H9 (cell line): ENCODE results near the gene FBXL16. TPM values are rescaled to one million over a fixed set of nuclear protein-coding genes. Genes with fewer than 3 reads are reported as not detected.

Experiments used
- DNase-seq: peaks from one replicate; pipeline ENCODE4 v3.0.0-alpha.2; 2017
- H2AFZ ChIP-seq: one replicate; pipeline ENCODE4 v1.6.1; 2013; ENCODE audit warnings: mild to moderate bottlenecking, low read length, control low read depth, moderate library complexity
- H2AK5ac ChIP-seq: 2 replicates; pipeline ENCODE4 v1.6.1; 2013; ENCODE audit warnings: low read length, control low read depth, mixed read lengths; ENCODE audit not compliant: insufficient read length
- H2BK120ac ChIP-seq: one replicate; pipeline ENCODE4 v1.6.1; 2013; ENCODE audit warnings: low read depth, mild to moderate bottlenecking, low read length, control low read depth, inconsistent platforms; ENCODE audit not compliant: poor library complexity, severe bottlenecking
- H2BK12ac ChIP-seq: 2 replicates; pipeline ENCODE4 v1.6.1; 2013; ENCODE audit warnings: low read length, control low read depth, mixed read lengths, low read depth; ENCODE audit not compliant: insufficient read length
- H2BK15ac ChIP-seq: 2 replicates; pipeline ENCODE4 v1.6.1; 2013; ENCODE audit warnings: low read depth, low read length, control low read depth
- H2BK20ac ChIP-seq: one replicate; pipeline ENCODE4 v1.6.1; 2013; ENCODE audit warnings: low read depth, mild to moderate bottlenecking, low read length, control low read depth, inconsistent platforms; ENCODE audit not compliant: poor library complexity, severe bottlenecking
- H2BK5ac ChIP-seq: 2 replicates; pipeline ENCODE4 v1.6.1; 2013; ENCODE audit warnings: low read length, control low read depth, mixed read lengths; ENCODE audit not compliant: insufficient read length
- H3K14ac ChIP-seq: 2 replicates; pipeline ENCODE4 v1.6.1; 2013; ENCODE audit warnings: low read length, control low read depth; ENCODE audit not compliant: insufficient read depth
- H3K18ac ChIP-seq: 2 replicates; pipeline ENCODE4 v1.6.1; 2013; ENCODE audit warnings: low read depth, mild to moderate bottlenecking, mixed read lengths, low read length, control low read depth; ENCODE audit not compliant: insufficient read length
- H3K23ac ChIP-seq: 2 replicates; pipeline ENCODE4 v1.6.1; 2013; ENCODE audit warnings: low read length, control low read depth, mixed read lengths, low read depth; ENCODE audit not compliant: insufficient read length
- H3K23me2 ChIP-seq: 2 replicates; pipeline ENCODE4 v1.6.1; 2013; ENCODE audit warnings: low read depth, mild to moderate bottlenecking, mixed read lengths, low read length, control low read depth; ENCODE audit not compliant: insufficient read length, poor library complexity, severe bottlenecking
- H3K27ac ChIP-seq: 2 replicates; pipeline ENCODE4 v1.5.1; 2013; ENCODE audit warnings: low read length, control low read depth, mixed read lengths, low read depth; ENCODE audit not compliant: insufficient read length
- H3K27me3 ChIP-seq: 2 replicates; pipeline ENCODE4 v1.6.1; 2013; ENCODE audit warnings: low read length, control low read depth, inconsistent platforms; ENCODE audit not compliant: insufficient read depth
- H3K4ac ChIP-seq: 2 replicates; pipeline ENCODE4 v1.6.1; 2013; ENCODE audit warnings: low read depth, mild to moderate bottlenecking, control low read depth, inconsistent platforms, low read length, moderate library complexity
- H3K4me1 ChIP-seq: 2 replicates; pipeline ENCODE4 v1.6.1; 2013; ENCODE audit warnings: low read length, control low read depth, inconsistent platforms; ENCODE audit not compliant: insufficient read depth
- H3K4me2 ChIP-seq: 2 replicates; pipeline ENCODE4 v1.6.1; 2013; ENCODE audit warnings: low read length, control low read depth, mixed read lengths; ENCODE audit not compliant: insufficient read length, insufficient read depth
- H3K56ac ChIP-seq: 2 replicates; pipeline ENCODE4 v1.6.1; 2013; ENCODE audit warnings: low read depth, mild to moderate bottlenecking, mixed read lengths, low read length, control low read depth; ENCODE audit not compliant: insufficient read length
- H3K79me1 ChIP-seq: 2 replicates; pipeline ENCODE4 v1.6.1; 2013; ENCODE audit warnings: low read depth, mild to moderate bottlenecking, moderate library complexity, low read length, control low read depth, inconsistent platforms; ENCODE audit not compliant: insufficient read depth, poor library complexity, severe bottlenecking
- H3K79me2 ChIP-seq: 2 replicates; pipeline ENCODE4 v1.6.1; 2013; ENCODE audit warnings: low read length, control low read depth, inconsistent platforms; ENCODE audit not compliant: insufficient read depth
- H3K9ac ChIP-seq: 2 replicates; pipeline ENCODE4 v1.6.1; 2013; ENCODE audit warnings: low read length, control low read depth, mixed read lengths; ENCODE audit not compliant: insufficient read length; ENCODE audit errors: extremely low read depth
- H3K9me3 ChIP-seq: one replicate; pipeline ENCODE4 v1.6.1; 2013; ENCODE audit warnings: low read depth, low read length, inconsistent platforms; ENCODE audit not compliant: control insufficient read depth
- H3T11ph ChIP-seq: one replicate; pipeline ENCODE4 v1.6.1; 2013; ENCODE audit warnings: mild to moderate bottlenecking, low read length, control low read depth, inconsistent platforms
- H4K20me1 ChIP-seq: one replicate; pipeline ENCODE4 v1.6.1; 2013; ENCODE audit not compliant: control insufficient read depth, insufficient read length, insufficient read depth
- H4K5ac ChIP-seq: 2 replicates; pipeline ENCODE4 v1.6.1; 2013; ENCODE audit warnings: low read depth, mild to moderate bottlenecking, mixed read lengths, low read length, control low read depth; ENCODE audit not compliant: insufficient read length
- H4K8ac ChIP-seq: replicated peaks from 2 replicates; pipeline ENCODE4 v1.6.1; 2013; ENCODE audit warnings: low read length, control low read depth, mixed read lengths, low read depth; ENCODE audit not compliant: insufficient read length
- H4K91ac ChIP-seq: 2 replicates; pipeline ENCODE4 v1.6.1; 2013; ENCODE audit warnings: low read depth, mild to moderate bottlenecking, moderate library complexity, mixed read lengths, low read length, control low read depth; ENCODE audit not compliant: insufficient read length
- H3K27ac Mint-ChIP-seq, 3 experiments: 2 replicates in 2 of 3; 3 replicates in 1 of 3; pipeline ENCODE4 v1.8.0; 2020 to 2021; ENCODE audit warnings: mixed read lengths in 3 of 3, mild to moderate bottlenecking in 1 of 3, moderate library complexity in 1 of 3
- H3K27me3 Mint-ChIP-seq: 2 replicates; pipeline ENCODE4 v1.8.0; 2021; ENCODE audit warnings: low read depth, mild to moderate bottlenecking, moderate library complexity, mixed read lengths
- H3K36me3 Mint-ChIP-seq, 3 experiments: 2 replicates in 2 of 3; 3 replicates in 1 of 3; pipeline ENCODE4 v1.8.0; 2020 to 2021; ENCODE audit warnings: low read depth in 3 of 3, mixed read lengths in 3 of 3; ENCODE audit not compliant: insufficient read depth in 1 of 3
- H3K4me1 Mint-ChIP-seq, 2 experiments: 2 replicates each; pipeline ENCODE4 v1.8.0; 2020; ENCODE audit warnings: mixed read lengths in 2 of 2
- H3K4me3 Mint-ChIP-seq, 2 experiments: 2 replicates in 1 of 2; 3 replicates in 1 of 2; pipeline ENCODE4 v1.8.0; 2020 to 2021; ENCODE audit warnings: mild to moderate bottlenecking in 2 of 2, mixed read lengths in 2 of 2, moderate library complexity in 1 of 2
- H3K9me3 Mint-ChIP-seq, 2 experiments: 2 replicates in 1 of 2; 3 replicates in 1 of 2; pipeline ENCODE4 v1.8.0; 2020; ENCODE audit warnings: mild to moderate bottlenecking in 2 of 2, mixed read lengths in 2 of 2, moderate library complexity in 1 of 2
- CTCF ChIP-seq: fragments of 200-600 bp; sonication (generic); conservative IDR thresholded peaks from 3 replicates; pipeline ENCODE4 v1.8.0; 2021; ENCODE audit warnings: antibody characterized with exemption, mild to moderate bottlenecking
- WGBS: extraction: QIAGEN DNeasy Blood & Tissue Kit; methylation state at CpG from one replicate; pipeline ENCODE4 v1.1.7; 2013; ENCODE audit warnings: missing lambda C conversion rate, low lambda C conversion rate, mixed read lengths; ENCODE audit not compliant: insufficient read length; ENCODE audit errors: extremely low coverage; 5-methylcytosine and 5-hydroxymethylcytosine counted together
- total RNA-seq: library from RNA; stranded (reverse); gene quantifications from 2 replicates; pipeline ENCODE4 v1.2.1, GENCODE V29; 2021

The FBXL16 gene
- total RNA-seq, 1 experiment from 2014 or later, result 9.6 TPM

- H2BK12ac ChIP-seq, result no peak overlapping the region
- H3K9me3 ChIP-seq, result no peaks in the 10 kb centered on the region
- WGBS, result no CpG with 5 or more reads among the region's 4 CpGs
- H3K4ac ChIP-seq, result no peak overlapping the region
- no peak overlapping the region for H4K8ac ChIP-seq
- H3K4me1 ChIP-seq, result no peaks in the 10 kb centered on the region
- no peaks in the 10 kb centered on the region for H4K20me1 ChIP-seq
- H2BK120ac ChIP-seq, result no peak overlapping the region
- H3T11ph ChIP-seq, result no peak overlapping the region
- no peak overlapping the region for H4K91ac ChIP-seq
- peaks cover 24% of the 10 kb centered on the region; the same call in 1 of the 2 replicates for H3K27me3 ChIP-seq
- H3K23me2 ChIP-seq, result peaks cover 4% of the 10 kb centered on the region
- H3K4me2 ChIP-seq, result no peak overlapping the region
- H3K79me2 ChIP-seq, result no peaks in the 10 kb centered on the region
- no peak overlapping the region for H2AFZ ChIP-seq
- no peak overlapping the region for H2AK5ac ChIP-seq
- no peak overlapping the region for H3K14ac ChIP-seq
- H3K56ac ChIP-seq, result no peak overlapping the region
- H3K4me3 Mint-ChIP-seq, result no peak overlapping the region
- H3K27me3 Mint-ChIP-seq, result peaks cover 81% of the 10 kb centered on the region
- no peaks in the 10 kb centered on the region for H3K79me1 ChIP-seq
- no peak overlapping the region for H3K27ac Mint-ChIP-seq
- no peak for TF ChIP-seq CTCF
- no peak overlapping the region for H3K23ac ChIP-seq
- no peak overlapping the region for H2BK20ac ChIP-seq
- H3K9me3 Mint-ChIP-seq, result peaks cover 0 to 2% of the 10 kb centered on the region in 2 experiments; a peak in 2 of 5 replicates
- H3K36me3 Mint-ChIP-seq, result no peaks in the 10 kb centered on the region
- peaks cover 3 to 10% of the 10 kb centered on the region in 2 experiments; a peak in 3 of 4 replicates for H3K4me1 Mint-ChIP-seq
- H3K27ac ChIP-seq, result no peak overlapping the region
- H2BK5ac ChIP-seq, result no peak overlapping the region
- no peak overlapping the region for H4K5ac ChIP-seq
- H2BK15ac ChIP-seq, result no peak overlapping the region
- no peak overlapping the region for H3K18ac ChIP-seq
- H3K9ac ChIP-seq, result no peak overlapping the region
- no peak for DNase-seq
Observed at GRCh38 chr16:708959-709358, 3.4 kb upstream of the FBXL16 start.
